Measurements from ENCODE around the gene TEX11.

- no peak for TF ChIP-seq CTCF (IDR thresholded peaks at IDR 0.05; ENCODE audit: low read length)
- no peak for TF ChIP-seq EZH2phosphoT487 (IDR thresholded peaks at IDR 0.05; ENCODE audit: low read length)
- TF ChIP-seq EZH2 (optimal IDR thresholded peaks at IDR 0.05; ENCODE audit: low read depth, low read length) = no peak
Observed at GRCh38 chrX:70509078-70509477, 399.4 kb downstream of the TEX11 start.

Data from MM.1S (cell line).